Activated CD4-positive, alpha-beta T cell treated with anti-CD3 and anti-CD28 coated beads, Interleukin-2, amount 50 U/mL, for 4 hours (primary cell): ENCODE measurements around the gene TSSC4.

ENCODE experiments used
- DNase-seq, 2 experiments: peaks; one replicate each; pipeline ENCODE4 v3.0.0-alpha.2; 2020

TSSC4 gene

DNA sequence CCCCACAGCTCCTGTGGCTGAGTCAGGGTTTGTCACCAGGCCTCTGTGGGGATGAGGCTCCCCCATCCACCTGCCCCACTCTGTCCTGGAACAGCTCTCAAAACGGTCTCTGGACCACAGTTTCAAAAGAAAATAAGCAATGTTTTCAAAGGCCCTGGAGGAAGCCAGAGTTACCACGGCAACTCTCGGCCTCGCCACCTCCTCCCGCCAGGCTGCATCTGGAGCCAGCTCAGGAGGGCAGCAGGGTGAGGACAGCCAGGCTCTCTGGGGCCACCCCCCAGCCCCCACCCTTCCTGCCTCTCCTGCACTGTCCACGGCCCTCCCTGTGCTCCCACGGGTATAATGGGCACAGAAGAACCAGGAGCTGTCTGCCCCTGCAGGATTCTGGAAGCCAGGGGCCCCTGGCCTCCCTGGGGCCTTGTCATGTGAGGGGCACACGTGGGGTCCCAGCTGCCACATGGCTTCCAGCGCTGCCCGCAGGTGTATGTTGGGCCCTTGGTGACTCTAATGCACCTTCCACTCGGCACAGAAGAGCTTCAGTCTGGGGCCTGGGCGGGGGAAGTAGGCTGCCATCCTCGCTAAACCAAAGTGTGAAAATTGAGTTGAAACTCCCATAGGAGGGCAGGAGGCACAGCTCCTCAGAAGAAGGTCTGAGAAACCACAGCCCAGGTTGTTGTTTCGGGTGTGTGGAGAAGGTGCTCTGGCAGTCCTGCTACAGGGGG lies 13.1 kb upstream of the TSSC4 start:
- no peak for DNase-seq

DNA sequence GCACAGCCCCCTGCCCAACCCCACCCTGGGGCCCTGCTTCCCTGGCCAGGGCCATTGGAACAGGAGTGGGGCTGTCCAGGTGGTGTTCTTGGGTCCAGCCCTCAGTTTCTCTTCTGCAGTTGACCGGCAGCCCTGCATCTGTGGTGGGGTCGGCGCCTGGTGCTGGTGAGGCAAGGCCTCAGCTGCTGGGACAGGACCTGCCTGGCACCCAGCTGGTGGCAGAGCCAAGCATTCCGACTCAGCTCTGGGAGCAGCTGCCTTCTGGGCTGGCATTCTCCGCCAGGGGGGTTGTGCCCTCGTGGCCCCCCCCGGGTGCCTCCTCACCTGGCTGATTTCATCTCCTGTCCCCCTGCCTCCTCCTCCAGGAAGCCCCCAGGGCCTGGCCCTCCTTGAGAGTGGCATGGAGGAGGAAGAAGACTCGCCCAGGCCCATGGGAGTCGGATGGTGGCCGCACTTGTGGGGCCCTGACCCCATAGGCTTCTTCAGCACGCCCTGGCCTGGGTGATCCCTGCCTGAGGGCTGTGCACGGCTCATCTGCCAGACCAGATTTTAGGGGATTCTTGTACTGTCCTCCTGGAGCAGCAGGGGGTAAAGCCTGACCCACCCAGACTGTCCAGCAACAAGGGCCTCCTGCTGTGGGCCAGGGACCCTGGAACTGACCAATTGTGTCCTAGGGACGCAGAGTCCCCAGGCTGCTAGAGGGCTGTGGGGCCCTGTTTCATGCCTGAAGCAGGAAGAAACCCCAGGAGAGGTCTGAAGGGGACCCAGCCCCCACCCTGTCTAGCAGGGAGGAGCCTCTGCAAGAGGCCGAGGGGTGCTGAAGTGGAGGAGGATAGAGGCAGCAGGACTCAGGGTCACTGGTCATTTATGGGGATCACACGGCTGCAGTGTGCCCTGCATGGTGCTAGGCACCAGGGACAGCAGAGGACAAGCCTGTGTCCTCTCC lies 11.8 kb upstream of the TSSC4 start:
- no peak for DNase-seq

DNA sequence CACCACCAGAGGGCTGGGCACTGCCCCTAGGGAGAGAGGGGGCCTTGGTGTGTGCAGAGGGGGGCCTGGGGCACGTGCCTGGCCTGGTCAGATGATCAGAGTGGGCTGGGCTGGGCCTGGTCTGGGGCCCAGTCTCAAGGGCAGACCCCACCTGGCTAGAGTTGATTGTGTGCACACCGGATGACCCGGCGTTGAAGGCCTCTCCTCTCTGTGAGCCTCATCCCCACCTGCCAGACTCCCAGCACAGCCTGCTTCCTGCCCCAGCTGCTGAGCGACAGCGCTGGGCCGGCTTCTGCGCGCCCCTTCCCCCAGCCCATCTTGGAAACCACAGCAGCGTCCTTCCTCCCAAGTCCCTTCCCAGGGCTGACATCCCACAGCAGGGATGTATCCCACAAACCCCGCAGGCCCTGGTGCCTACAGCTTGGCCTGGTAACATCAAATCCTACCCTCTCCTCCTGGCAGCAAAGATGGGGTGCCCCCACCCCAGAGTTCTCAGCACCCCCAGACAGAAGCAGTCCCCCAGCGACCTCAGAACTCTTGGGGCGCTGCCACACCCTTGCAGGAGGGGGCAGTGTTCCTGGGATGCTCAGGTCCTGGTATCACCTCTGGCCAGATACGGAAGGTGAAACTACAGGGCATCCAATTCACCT lies 11.0 kb upstream of the TSSC4 start:
- no peak for DNase-seq

DNA sequence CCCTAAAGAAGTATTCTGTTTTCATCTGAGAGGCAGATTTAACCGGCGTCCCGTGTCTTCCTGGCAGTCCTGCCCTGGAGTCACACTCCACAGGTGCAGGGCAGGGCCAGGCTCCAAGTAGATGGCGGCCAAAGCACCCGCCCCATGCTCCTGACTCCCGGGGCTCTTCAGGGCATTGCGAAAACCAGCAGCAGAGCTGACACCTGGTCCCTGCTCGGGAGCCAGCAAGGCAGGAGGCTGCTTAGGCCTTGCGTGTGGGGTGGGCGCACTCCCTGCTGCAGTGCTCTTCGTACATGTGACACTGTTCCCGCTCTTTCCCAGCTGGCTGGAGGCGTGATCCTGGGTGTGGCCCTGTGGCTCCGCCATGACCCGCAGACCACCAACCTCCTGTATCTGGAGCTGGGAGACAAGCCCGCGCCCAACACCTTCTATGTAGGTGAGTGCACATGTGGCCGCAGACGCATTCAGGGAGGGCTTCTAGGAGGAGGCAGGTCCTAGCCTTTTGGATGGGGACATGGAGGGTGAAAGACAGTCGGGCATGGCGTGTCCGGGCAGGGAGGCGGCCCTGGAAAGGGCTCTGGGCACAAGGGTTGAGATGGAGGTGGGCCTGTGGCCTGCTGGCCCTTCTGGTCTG lies 10.3 kb upstream of the TSSC4 start:
- DNase-seq, result no peak

DNA sequence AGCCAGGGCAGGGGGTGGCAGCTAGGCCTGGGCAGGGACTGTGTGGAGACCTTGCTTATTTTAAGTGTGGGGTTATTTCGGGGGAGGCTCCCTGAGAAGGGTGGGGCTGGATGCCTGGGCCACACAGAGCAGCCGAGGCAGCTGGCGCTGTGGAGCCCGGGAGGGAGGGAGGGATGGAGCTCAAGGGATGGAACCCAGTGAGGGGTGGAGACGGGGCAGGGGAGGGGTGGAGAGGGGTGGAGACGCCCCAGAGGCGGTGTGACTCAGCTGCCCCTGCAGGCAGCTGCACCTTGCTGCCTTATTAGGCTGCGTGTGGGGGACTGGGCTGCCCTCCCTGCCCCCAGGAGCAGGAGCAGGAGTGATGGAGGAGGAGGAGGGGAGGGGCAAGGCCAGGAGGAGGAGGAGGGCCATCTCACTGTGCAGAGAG lies 9.8 kb upstream of the TSSC4 start:
- DNase-seq, result no peak

DNA sequence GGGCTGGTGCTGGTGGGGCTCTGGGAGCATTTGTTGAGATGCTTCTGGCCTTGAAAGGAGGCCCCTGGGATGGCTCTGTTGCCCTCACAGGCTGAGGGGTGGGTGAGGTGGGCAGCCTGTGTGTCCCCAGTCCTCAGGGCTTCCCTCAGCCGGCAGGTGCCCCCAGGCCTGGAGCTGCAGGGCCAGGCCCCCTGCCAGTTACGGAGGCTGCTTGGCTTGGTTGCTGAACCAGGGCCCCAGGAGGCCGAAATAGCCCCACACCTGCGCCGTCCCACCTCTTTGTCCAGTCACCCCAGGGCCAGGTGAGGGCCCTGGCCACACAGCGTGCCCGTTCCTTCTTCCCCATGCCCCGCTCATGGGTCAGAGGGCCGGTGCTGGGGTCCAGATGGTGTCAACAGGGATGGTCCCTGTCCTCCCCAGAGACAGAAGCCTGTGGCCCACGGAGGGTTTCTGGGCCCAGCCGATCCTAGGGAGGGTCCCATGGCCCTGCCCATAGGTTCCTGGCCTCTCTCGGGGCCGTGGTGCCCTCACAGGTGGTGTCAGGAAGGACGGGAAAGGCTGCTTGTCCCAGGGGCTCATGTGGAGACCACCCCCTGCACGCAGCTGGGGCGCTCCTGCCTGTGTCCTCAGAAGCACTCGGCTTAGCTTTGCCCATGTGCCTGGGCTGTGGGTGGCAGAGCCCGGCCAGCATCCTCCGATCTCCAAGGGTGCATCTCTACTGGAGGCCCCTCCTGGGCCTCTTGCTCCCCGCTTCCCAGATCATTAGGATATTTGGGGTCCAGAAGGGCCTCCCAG lies 9.2 kb upstream of the TSSC4 start:
- DNase-seq, result no peak

DNA sequence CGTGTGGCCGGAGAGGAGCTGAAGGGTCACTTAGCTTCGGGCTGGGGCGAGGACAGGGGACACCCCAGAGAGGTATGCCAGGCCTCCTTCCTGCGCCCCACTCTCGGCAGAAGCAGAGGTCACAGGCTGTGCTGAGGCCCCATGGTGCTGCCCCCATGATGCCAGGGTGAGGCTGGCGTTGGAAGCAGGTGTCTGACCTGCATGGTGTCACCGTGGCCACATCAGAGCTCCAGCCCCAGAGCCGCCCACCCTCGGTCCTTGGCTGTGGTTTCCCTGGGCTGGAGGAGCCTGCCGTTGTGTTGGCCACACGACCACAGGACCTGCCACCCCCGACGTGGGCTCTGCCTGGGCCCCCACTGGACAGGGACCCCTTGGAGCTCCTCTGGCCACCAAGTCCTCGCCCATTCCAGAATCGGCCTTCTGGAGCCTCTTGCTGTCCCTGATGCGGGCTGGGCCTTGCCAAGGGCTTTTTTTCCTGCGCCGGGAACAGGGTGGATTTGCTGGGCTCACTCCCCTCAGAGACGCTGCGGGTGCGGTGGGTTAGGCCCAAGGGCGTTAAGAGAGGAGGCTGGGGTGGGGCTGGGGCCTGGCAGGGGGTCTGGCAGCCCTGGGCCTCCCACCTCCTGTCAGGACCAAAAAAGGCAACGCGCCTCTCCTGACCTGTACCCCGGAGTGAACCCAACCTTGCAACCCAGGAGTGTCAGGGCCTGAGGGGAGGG lies 8.2 kb upstream of the TSSC4 start:
- no peak for DNase-seq

DNA sequence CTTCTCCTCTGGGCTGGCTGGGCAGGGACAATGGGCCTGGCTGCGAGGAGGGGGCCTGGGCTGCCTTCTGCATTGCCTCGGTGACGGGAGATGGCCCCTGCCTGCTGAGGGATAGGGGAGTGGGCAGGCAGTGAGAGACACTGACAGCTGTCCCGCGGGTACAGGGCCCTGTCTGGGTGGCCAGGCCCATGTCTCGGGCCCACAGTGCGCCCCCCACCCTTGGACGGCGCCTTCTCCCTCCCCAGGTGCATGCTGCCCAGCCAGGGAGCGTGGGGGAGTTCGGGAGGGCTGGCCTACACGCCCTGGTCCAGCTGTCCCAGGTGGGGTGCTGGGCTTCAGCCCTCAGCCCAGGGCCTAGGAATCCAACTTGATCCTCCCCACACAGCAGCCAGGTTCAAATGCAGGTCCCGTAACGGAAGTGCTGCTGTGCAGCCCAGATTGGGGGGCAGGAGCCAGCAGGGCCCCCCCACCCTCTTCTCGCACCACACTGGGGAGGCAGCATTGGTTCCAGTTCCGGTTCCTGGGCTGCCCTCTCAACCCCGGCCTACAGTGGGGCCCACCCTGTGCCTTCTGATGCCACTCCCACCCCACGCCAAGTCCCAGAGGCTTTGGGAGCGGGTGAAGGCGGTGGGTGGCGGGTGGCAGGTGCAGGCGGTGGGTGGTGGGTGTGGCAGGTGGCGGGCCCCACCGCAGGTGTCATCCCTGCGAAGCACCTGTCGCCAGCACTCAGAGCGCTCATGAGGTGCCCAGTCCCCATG lies 7.3 kb upstream of the TSSC4 start:
- no peak for DNase-seq

DNA sequence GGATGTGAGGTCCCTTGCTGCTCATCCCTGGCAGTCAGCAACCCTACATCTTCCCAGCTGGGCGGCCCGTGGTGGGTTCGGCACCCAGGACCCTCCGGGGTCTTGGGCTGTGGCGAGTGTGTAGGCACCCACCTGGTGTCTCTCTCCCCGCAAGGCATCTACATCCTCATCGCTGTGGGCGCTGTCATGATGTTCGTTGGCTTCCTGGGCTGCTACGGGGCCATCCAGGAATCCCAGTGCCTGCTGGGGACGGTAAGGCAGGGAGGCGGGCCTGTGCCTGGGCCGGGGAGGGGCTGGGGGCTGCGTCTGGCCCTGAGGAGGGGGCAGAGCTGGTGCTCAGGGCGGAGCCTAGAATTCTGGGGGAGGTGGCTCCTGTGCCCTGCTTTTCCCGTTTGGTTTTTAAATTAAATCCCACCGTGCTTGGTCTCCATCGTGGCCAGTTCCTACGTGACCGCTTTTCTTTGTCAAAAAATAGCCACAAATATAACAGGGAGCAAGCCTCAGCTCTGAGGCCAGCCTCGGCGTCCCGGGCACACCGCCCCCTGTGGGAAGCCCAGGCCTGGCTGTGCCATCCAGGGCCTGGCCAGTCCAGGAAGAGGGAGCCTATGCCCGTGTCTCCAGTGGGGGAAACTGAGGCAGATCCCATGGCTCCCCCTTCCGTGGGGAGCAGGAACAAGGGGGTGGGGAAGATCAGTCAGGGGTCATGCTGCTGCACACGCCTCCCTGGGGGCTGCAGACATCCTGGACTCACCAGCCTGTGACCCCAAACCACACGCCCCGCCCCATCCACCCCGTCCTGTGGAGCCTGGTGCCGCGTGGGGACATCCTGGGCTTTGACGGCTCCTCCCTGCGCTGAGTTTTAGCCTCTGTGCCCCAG lies 6.4 kb upstream of the TSSC4 start:
- no peak for DNase-seq

DNA sequence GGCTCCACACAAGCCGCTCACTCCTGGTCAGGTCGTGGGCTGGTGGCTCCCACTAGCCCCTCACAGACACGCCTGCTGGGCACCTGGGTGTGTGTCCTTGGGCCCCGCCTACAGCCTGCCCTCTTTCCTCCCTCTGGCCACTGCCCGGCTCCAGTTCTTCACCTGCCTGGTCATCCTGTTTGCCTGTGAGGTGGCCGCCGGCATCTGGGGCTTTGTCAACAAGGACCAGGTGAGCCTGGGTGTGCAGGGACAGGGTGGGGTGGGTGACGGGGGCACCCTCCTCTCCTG lies 5.8 kb upstream of the TSSC4 start:
- no peak for DNase-seq

DNA sequence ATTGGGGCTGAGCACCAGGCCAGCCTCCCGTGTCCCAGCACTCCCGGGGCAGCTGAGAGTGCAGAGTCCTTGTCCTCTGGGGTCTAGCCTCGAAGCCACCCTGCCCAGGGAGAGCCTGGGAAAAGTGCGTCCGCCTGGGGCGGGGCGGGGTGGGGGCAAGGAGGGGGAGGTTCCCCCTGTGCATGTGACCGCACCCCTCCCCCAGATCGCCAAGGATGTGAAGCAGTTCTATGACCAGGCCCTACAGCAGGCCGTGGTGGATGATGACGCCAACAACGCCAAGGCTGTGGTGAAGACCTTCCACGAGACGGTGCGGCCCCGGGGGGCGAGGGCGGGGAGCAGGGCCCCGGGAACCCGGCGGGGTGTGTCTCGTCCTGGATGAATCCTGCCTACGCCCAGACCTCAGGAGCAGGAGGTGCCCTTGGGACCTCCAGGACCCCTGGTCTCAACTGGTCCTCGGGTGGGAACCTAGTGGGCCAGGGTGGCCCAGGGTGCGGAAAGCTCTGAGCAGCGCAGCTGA lies 5.3 kb upstream of the TSSC4 start:
- no peak for DNase-seq

DNA sequence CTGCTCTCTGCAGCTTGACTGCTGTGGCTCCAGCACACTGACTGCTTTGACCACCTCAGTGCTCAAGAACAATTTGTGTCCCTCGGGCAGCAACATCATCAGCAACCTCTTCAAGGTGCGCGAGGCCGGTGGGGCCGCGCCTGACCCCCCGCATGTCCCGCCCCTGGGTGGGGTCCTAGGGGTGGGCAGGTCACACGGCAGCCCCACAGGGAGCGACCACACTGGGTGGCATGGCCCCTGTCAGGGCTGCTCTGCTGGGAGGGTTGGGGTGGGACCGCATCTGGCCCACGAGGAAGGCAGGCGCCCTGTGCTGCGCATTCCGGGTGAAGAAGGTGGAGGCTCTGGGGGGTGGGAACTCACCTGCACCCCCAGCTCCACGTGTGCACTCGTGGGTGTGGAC lies 4.7 kb upstream of the TSSC4 start:
- no peak for DNase-seq

DNA sequence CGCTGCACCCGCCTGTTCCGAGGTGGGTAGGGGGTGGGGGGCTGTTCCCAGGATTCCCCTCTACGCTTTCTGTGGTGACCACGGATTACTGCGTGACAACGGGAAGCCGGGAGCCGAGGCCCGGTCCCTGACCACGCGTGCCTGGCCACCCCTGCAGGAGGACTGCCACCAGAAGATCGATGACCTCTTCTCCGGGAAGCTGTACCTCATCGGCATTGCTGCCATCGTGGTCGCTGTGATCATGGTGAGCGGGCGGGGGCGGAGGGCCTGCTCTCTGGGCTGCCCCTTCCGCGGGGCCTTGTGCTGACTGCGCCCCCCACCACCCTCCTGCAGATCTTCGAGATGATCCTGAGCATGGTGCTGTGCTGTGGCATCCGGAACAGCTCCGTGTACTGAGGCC lies 4.1 kb upstream of the TSSC4 start:
- DNase-seq, result no peak

DNA sequence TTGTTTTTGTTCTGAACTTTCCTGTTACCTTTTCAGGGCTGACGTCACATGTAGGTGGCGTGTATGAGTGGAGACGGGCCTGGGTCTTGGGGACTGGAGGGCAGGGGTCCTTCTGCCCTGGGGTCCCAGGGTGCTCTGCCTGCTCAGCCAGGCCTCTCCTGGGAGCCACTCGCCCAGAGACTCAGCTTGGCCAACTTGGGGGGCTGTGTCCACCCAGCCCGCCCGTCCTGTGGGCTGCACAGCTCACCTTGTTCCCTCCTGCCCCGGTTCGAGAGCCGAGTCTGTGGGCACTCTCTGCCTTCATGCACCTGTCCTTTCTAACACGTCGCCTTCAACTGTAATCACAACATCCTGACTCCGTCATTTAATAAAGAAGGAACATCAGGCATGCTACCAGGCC lies 3.5 kb upstream of the TSSC4 start:
- no peak for DNase-seq

DNA sequence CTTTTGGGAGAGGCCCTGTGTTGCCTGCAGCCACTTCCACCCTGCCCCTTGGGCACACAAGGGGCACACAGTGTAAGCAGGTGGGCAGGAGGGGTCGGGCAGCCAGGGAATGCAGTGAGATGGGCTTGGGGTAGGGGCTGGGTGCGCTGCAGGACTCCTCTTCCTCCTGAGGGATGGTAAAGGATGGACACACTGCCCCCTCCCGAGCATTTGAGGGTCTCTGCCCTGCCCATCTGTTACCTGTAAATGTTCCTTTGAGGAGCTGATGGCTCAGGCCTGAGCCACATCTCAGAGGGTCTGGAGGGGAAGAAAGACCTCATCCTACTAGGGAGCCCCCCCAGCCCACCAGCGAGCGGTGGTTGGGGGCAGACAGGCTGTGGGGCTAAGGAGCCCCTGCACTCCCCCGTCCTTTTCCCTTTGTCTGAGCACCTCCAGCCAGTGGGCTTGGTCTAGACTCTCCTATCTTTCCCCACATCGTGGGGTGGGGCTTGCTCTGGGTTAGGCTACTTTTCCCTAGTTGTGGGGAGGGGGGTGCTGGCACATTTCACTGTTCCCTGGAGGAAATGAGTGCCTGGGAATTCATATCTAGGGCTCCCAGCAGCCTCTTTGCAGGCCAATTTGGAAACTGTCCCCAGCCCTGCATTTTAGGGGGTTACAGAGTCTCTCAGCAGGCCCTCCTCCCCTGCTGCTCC lies 1.7 kb upstream of the TSSC4 start:
- DNase-seq, result no peak

DNA sequence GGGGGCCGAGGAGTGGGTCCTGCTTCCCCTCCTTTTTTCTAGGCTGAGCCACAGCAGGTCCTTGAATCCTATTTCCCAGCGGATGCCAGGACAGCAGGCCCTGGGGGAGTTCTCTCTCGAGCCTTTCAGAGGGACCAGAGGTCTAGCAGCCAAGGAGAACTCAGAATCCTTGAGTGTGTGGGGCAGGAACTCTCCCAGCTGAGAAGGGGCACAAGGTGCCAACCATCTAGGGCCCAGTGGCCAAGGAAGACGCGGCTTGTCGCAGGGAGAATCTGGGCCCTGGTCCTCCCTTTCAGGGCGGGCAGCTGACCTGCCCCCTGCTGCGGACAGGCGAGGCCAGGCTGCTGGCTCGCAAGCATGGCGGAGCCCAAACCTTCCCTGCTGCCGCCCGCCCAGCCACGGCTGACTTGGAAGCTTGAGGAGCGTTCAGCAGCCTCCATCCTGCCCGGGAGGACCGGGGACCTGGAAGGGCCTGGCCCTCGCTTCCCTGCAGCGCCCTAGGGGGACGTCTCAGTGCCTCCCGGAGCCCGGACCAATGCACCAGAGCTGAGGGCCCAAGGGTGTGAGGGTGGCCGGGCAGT lies 972 bp upstream of the TSSC4 start:
- DNase-seq, result no peak

DNA sequence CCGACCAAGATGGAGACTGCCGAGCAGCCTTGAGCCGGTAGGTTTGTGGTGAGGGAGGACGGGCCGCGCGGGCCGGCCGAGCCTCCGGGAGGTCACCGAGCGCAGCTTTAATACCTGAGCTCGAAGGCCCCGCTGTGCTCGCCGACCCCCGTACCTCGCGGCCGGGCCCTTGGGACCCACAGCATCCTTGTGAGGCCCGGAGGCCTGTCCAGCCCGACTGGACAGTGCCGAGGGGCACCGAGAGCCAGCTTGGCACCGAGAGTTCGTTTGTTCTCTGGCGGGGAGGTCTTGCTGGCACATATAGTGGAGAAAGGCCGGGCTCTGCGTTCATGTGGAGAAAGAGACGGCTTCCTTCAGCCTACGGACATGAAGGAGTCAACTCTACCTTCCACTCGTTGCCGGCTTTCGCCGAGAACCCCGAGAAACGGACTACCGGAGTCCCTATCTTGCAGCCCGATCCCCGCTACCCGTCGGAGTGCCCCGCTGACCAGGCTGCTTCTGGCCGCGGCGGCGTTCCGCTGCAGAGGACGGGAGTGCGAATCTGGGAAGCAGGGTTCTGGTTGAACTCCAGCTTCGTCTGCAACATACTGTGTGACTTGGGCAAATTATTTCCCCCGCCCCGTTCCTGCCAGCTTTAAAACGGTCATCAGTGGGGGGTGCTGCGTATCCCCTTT lies 349 bp downstream of the TSSC4 start:
- DNase-seq, result no peak

DNA sequence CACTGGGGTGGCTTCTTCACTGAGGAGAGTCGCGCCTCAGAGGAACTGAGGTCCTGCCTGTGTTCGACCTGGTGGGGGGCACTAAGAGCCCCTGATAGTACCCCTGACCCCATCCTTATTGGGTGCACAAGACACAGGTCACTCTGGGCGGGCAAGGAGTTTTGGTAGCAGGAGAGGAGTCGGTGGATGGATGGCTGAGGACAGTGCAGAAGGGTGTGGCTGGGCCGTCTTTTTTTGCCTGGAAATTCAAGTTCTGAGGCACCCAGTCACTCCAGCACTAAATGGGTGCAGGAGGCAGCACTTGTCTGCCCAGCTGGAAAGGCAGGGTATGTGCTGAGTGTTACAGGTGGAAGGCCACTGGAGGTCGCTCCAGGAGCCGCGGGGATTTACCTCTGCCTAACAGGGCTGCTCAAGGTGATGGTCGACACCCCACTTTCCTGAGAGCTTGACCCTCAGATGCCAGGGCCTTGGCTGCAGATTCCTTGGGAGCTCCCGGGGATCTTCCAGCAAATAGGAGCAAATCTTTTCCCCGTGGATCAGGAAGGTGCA lies 960 bp downstream of the TSSC4 start:
- DNase-seq, result no peak
